Mesothelial cell of epicardium (in vitro differentiated cells): ENCODE results near the gene BBS1. TPM values are rescaled to one million over a fixed set of nuclear protein-coding genes. Genes with fewer than 3 reads are reported as not detected.
"Not testable (repeated sequence)": the region's sequence is repeated elsewhere in the genome, so short reads cannot be mapped to it uniquely, and the experiment has no call there.

Source experiments
- DNase-seq, 2 experiments: peaks; one replicate each; pipeline ENCODE4 v3.0.0; 2021; ENCODE audit warnings: low spot score in 2 of 2; ENCODE audit not compliant: unreplicated experiment in 2 of 2
- H3K27ac Mint-ChIP-seq: 2 replicates; pipeline ENCODE4 v1.8.0; 2021; ENCODE audit warnings: mixed read lengths
- H3K27me3 Mint-ChIP-seq: 2 replicates; pipeline ENCODE4 v1.8.0; 2021; ENCODE audit warnings: low read depth, mixed read lengths
- H3K36me3 Mint-ChIP-seq: 2 replicates; pipeline ENCODE4 v1.8.0; 2021; ENCODE audit warnings: mixed read lengths
- H3K4me1 Mint-ChIP-seq: 2 replicates; pipeline ENCODE4 v1.8.0; 2021; ENCODE audit warnings: mixed read lengths
- H3K4me3 Mint-ChIP-seq: 2 replicates; pipeline ENCODE4 v1.8.0; 2021; ENCODE audit warnings: mild to moderate bottlenecking, moderate library complexity, mixed read lengths
- H3K9me3 Mint-ChIP-seq: 2 replicates; pipeline ENCODE4 v1.8.0; 2021; ENCODE audit warnings: mixed read lengths
- CTCF ChIP-seq: fragments of 200-600 bp; sonication (generic); IDR thresholded peaks from one replicate; pipeline ENCODE4 v1.5.0; 2021; ENCODE audit warnings: antibody characterized with exemption; ENCODE audit not compliant: unreplicated experiment
- total RNA-seq: library from RNA; stranded (reverse); gene quantifications from 3 replicates; pipeline ENCODE4 v1.2.1, GENCODE V29; 2021

The BBS1 gene
- total RNA-seq, 1 donor from 2014 or later: 61.5 TPM

DNA sequence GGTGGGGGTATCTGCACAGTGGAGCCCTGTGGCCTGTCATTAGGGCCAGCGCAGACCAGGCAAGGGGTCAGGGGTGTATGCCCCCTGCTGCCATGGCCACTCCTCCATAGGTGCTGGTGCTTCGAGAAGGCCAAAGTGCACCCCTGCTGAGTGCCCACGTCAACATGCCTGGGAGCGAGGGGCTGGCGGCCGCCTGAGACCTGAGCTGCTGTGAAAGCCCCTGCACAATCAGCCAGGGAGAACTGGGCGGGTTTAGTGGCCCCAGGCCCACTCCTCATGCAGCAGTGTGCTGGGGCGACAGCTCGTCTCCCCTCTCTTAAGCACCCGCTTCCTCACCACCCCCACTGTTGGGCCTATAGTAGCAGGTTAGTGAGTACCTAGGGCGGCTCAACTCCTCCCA is 21.4 kb downstream of the BBS1 start:
- H3K27ac Mint-ChIP-seq: no peak overlapping the region
- no peak for TF ChIP-seq CTCF
- peaks cover 15% of the 10 kb centered on the region for H3K36me3 Mint-ChIP-seq
- no peak overlapping the region for H3K4me3 Mint-ChIP-seq
- no peaks in the 10 kb centered on the region for H3K27me3 Mint-ChIP-seq
- no peaks in the 10 kb centered on the region for H3K4me1 Mint-ChIP-seq
- DNase-seq: no peak
- no peaks in the 10 kb centered on the region for H3K9me3 Mint-ChIP-seq

GRCh38 chr11:66532784-66533183 is 22.3 kb downstream of the BBS1 start:
- H3K9me3 Mint-ChIP-seq: no peaks in the 10 kb centered on the region
- TF ChIP-seq CTCF: no peak
- no peak overlapping the region for H3K4me3 Mint-ChIP-seq
- no peak overlapping the region for H3K27ac Mint-ChIP-seq
- peaks cover 18% of the 10 kb centered on the region for H3K36me3 Mint-ChIP-seq
- no peaks in the 10 kb centered on the region for H3K27me3 Mint-ChIP-seq
- no peaks in the 10 kb centered on the region for H3K4me1 Mint-ChIP-seq
- no peak for DNase-seq

- Mint-ChIP-seq H3K27ac (no peak overlapping the region), H3K9me3 (no peaks in the 10 kb centered on the region), H3K36me3 (peaks cover 33% of the 10 kb centered on the region), H3K4me1 (peaks cover 5% of the 10 kb centered on the region), H3K4me3 (no peak overlapping the region), H3K27me3 (no peaks in the 10 kb centered on the region)
- no peak for TF ChIP-seq CTCF
- DNase-seq: no peak
Observed at GRCh38 chr11:66539170-66539869, 28.9 kb downstream of the BBS1 start.

DNA sequence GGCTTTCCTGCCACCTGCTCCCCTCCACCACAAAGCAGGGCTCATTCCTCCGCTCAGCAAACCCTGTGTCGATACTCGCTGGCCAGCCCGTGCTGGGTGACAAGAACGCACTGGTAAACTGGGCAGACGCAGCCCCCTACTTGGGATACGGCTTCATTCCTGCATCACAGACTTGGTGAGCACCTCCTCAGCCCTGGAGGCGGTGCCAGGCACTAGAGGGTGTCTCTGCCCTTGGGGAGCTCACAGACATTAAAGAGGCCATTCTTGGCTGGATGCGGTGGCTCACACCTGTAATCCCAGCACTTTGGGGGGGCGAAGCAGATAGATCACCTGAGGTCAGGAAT is 29.4 kb downstream of the BBS1 start:
- no peak for TF ChIP-seq CTCF
- peaks cover 33% of the 10 kb centered on the region for H3K36me3 Mint-ChIP-seq
- no peak overlapping the region for H3K4me3 Mint-ChIP-seq
- no peak overlapping the region for H3K27ac Mint-ChIP-seq
- DNase-seq: no peak
- H3K4me1 Mint-ChIP-seq: peaks cover 5% of the 10 kb centered on the region
- no peaks in the 10 kb centered on the region for H3K27me3 Mint-ChIP-seq
- no peaks in the 10 kb centered on the region for H3K9me3 Mint-ChIP-seq

- not testable (repeated sequence) for H3K4me1 Mint-ChIP-seq
Observed at GRCh38 chr11:66540598-66540997, 30.2 kb downstream of the BBS1 start.

DNA sequence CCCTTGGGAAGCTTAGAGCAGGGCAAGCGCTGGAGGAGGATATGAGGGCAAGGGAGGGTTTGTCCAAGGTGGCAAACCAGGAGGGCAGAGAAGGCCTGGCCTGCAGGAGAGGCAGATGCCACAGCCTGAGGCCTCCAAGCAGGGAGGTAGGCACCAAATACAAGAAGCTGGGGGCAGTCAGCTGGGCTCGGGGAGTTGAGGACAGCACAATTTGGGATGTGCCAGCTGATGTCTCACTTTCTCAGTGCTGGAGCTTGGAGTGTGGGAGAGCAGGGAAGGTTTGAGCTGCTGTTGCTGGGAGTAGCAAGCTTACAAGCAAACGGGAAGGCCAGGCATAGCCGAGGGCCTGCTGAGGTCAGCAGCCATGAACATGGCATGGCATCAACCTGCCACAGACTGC is 31.5 kb downstream of the BBS1 start:
- H3K27ac Mint-ChIP-seq: no peak overlapping the region
- H3K9me3 Mint-ChIP-seq: no peaks in the 10 kb centered on the region
- H3K27me3 Mint-ChIP-seq: peaks cover 3% of the 10 kb centered on the region
- TF ChIP-seq CTCF: no peak
- H3K4me1 Mint-ChIP-seq: peaks cover 13% of the 10 kb centered on the region
- no peak for DNase-seq
- no peak overlapping the region for H3K4me3 Mint-ChIP-seq
- H3K36me3 Mint-ChIP-seq: peaks cover 26% of the 10 kb centered on the region

More at GRCh38 chr11:66540598-66540997, 30.2 kb downstream of the BBS1 start:
- H3K4me3 Mint-ChIP-seq, H3K27me3 Mint-ChIP-seq, H3K9me3 Mint-ChIP-seq, H3K27ac Mint-ChIP-seq, DNase-seq: not testable (repeated sequence)
- H3K36me3 Mint-ChIP-seq: peaks cover 29% of the 10 kb centered on the region
